Keratinocyte (primary cell): ENCODE results near the gene TMEM63B. TPM values are rescaled to one million over a fixed set of nuclear protein-coding genes. Genes with fewer than 3 reads are reported as not detected.

Experiments used
- DNase-seq: peaks from one replicate; pipeline ENCODE4 v3.0.0-alpha.2; 2011; ENCODE audit warnings: low read depth, missing footprints, low spot score
- FAIRE-seq: peaks from 2 replicates; lab custom pipeline; 2011; peaks lifted over from hg19 to GRCh38; lab: Jason Lieb, UNC
- H2AFZ ChIP-seq: 2 replicates; pipeline ENCODE4 v1.6.0; 2012; ENCODE audit warnings: low read length, control low read depth, inconsistent platforms; ENCODE audit not compliant: control insufficient read depth
- H3K27ac ChIP-seq: 2 replicates; pipeline ENCODE4 v1.5.1; 2011; ENCODE audit warnings: low read length; ENCODE audit not compliant: control insufficient read depth, insufficient read depth
- H3K27me3 ChIP-seq: 3 replicates; pipeline ENCODE4 v1.6.0; 2011; ENCODE audit warnings: low read length; ENCODE audit not compliant: control insufficient read depth, insufficient read depth; ENCODE audit errors: extremely low read depth
- H3K36me3 ChIP-seq, 2 experiments: 2 replicates in 1 of 2; 3 replicates in 1 of 2; pipeline ENCODE4 v1.5.1; 2011; ENCODE audit warnings: low read length in 2 of 2, mild to moderate bottlenecking in 1 of 2; ENCODE audit not compliant: control insufficient read depth in 2 of 2, insufficient read depth in 2 of 2; ENCODE audit errors: extremely low read depth in 1 of 2
- H3K4me1 ChIP-seq: 3 replicates; pipeline ENCODE4 v1.5.1; 2011; ENCODE audit warnings: low read length; ENCODE audit not compliant: control insufficient read depth, insufficient read depth; ENCODE audit errors: extremely low read depth
- H3K4me2 ChIP-seq: 3 replicates; pipeline ENCODE4 v1.6.0; 2011; ENCODE audit warnings: low read depth, low read length; ENCODE audit not compliant: control insufficient read depth, insufficient read depth; ENCODE audit errors: extremely low read depth
- H3K4me3 ChIP-seq, 3 experiments: fragments of 200-600 bp in 1 of 3; sonication (generic) in 1 of 3; 2 replicates in 2 of 3; 3 replicates in 1 of 3; pipeline ENCODE4 v1.5.1; 2011 to 2016; ENCODE audit warnings: low read length in 3 of 3, mild to moderate bottlenecking in 3 of 3, control low read depth in 2 of 3, inconsistent platforms in 1 of 3, low read depth in 1 of 3, mixed read lengths in 1 of 3, mixed run types in 1 of 3, moderate library complexity in 1 of 3; ENCODE audit not compliant: control insufficient read depth in 2 of 3, insufficient read depth in 2 of 3; ENCODE audit errors: extremely low read depth in 1 of 3
- H3K79me2 ChIP-seq: 2 replicates; pipeline ENCODE4 v1.6.0; 2012; ENCODE audit warnings: low read length; ENCODE audit not compliant: control insufficient read depth, insufficient read depth
- H3K9ac ChIP-seq: 3 replicates; pipeline ENCODE4 v1.6.0; 2011; ENCODE audit warnings: low read length; ENCODE audit not compliant: control insufficient read depth, insufficient read depth; ENCODE audit errors: extremely low read depth
- H3K9me1 ChIP-seq: 3 replicates; pipeline ENCODE4 v1.6.0; 2011; ENCODE audit warnings: low read length; ENCODE audit not compliant: control insufficient read depth, insufficient read depth; ENCODE audit errors: extremely low read depth
- H3K9me3 ChIP-seq: 2 replicates; pipeline ENCODE4 v1.5.1; 2012; ENCODE audit warnings: low read depth, low read length; ENCODE audit not compliant: control insufficient read depth
- H4K20me1 ChIP-seq: 3 replicates; pipeline ENCODE4 v1.6.0; 2011; ENCODE audit warnings: low read length; ENCODE audit not compliant: control insufficient read depth, insufficient read depth; ENCODE audit errors: extremely low read depth
- EZH2 ChIP-seq: IDR thresholded peaks from one replicate; pipeline ENCODE4 v1.6.1; 2012; ENCODE audit warnings: inconsistent platforms, mild to moderate bottlenecking, low read length, moderate library complexity
- dilution Hi-C: fragments of 300-500 bp; cut with MboI; formaldehyde crosslinking; loops from one replicate; pipeline ENCODE4 v1.7.0; 2020; ENCODE audit warnings: low sequenced_read_pairs; ENCODE audit not compliant: extremely low pct_ligation_motif_present
- polyA plus RNA-seq, 5 experiments: library from polyadenylated mRNA; depleted of rRNA in 3 of 5; stranded (reverse) in 3 of 5; stranded (forward) in 1 of 5; unstranded in 1 of 5; fragments of >200 nt; gene quantifications; 1 replicate in 1 of 5; 2 replicates in 3 of 5; 3 replicates in 1 of 5; pipeline versions ENCODE4 v1.2.1 to v1.2.3, GENCODE V29; 2011 to 2012; ENCODE audit warnings: missing spikeins in 2 of 5, low read depth in 1 of 5, low replicate concordance in 1 of 5
- TF ChIP-seq, protein P1 (sequence below), 3 experiments: IDR thresholded peaks in 1 of 3; conservative IDR thresholded peaks in 1 of 3; optimal IDR thresholded peaks in 1 of 3; 2 replicates in 2 of 3; 3 replicates in 1 of 3; pipeline versions ENCODE3 to v1.5.1; 2011; ENCODE audit warnings: low read length in 3 of 3, mild to moderate bottlenecking in 3 of 3, moderate library complexity in 2 of 3, control low read depth in 1 of 3, inconsistent platforms in 1 of 3; ENCODE audit not compliant: insufficient read depth in 2 of 3; ENCODE audit errors: extremely low read depth in 1 of 3

Gene TMEM63B
- polyA plus RNA-seq, 1 donor (not counting 4 experiments of a cell fraction or from before 2014, with no cell fraction given): 64.8 TPM

DNA sequence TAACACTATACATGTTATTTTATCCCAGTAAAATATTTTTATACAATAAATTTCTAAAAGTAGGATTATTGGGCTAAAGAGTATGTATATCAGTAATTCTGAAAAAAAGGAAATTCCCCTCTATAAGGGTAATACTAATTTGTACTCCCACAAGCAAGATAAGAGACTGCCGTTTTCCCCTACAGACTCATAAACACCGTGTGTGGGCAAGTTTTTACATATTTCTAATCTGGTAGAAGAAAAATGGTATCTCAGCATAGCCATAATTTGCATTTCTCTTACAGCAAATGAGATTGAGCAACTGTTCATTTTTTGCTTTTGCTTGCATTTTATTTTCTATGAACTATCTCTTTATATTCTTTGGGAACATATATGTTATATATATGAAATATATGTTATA lies 63.4 kb downstream of the TMEM63B start:
- FAIRE-seq: no peak
- H3K9me1 ChIP-seq: no peaks in the 10 kb centered on the region
- H3K9me3 ChIP-seq: no peaks in the 10 kb centered on the region
- H3K27ac ChIP-seq: no peak overlapping the region
- no peak for DNase-seq
- no peaks in the 10 kb centered on the region for H3K79me2 ChIP-seq
- no peaks in the 10 kb centered on the region for H3K4me1 ChIP-seq
- TF ChIP-seq, protein P1, sequence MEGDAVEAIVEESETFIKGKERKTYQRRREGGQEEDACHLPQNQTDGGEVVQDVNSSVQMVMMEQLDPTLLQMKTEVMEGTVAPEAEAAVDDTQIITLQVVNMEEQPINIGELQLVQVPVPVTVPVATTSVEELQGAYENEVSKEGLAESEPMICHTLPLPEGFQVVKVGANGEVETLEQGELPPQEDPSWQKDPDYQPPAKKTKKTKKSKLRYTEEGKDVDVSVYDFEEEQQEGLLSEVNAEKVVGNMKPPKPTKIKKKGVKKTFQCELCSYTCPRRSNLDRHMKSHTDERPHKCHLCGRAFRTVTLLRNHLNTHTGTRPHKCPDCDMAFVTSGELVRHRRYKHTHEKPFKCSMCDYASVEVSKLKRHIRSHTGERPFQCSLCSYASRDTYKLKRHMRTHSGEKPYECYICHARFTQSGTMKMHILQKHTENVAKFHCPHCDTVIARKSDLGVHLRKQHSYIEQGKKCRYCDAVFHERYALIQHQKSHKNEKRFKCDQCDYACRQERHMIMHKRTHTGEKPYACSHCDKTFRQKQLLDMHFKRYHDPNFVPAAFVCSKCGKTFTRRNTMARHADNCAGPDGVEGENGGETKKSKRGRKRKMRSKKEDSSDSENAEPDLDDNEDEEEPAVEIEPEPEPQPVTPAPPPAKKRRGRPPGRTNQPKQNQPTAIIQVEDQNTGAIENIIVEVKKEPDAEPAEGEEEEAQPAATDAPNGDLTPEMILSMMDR (optimal IDR thresholded peaks at IDR 0.05 in 1 of 3, IDR thresholded peaks at IDR 0.05 in 1 of 3, conservative IDR thresholded peaks at IDR 0.05 in 1 of 3; ENCODE audit: extremely low read depth in 1 of 3, insufficient read depth in 2 of 3, low read length in 3 of 3): no peak
- TF ChIP-seq EZH2: no peak
- H4K20me1 ChIP-seq: no peaks in the 10 kb centered on the region
- no peak overlapping the region for H3K4me2 ChIP-seq
- H3K36me3 ChIP-seq: no peaks in the 10 kb centered on the region
- H3K4me3 ChIP-seq: no peak overlapping the region
- H2AFZ ChIP-seq: no peak overlapping the region
- H3K9ac ChIP-seq: no peak overlapping the region
- H3K27me3 ChIP-seq: no peaks in the 10 kb centered on the region
- dilution Hi-C loops: no loop called here

- dilution Hi-C loops: no loop called here
- TF ChIP-seq, protein P1 (optimal IDR thresholded peaks at IDR 0.05 in 1 of 3, IDR thresholded peaks at IDR 0.05 in 1 of 3, conservative IDR thresholded peaks at IDR 0.05 in 1 of 3; ENCODE audit: extremely low read depth in 1 of 3, insufficient read depth in 2 of 3, low read length in 3 of 3): no peak
- no peak for TF ChIP-seq EZH2
- no peak overlapping the region for H2AFZ ChIP-seq
Measured at GRCh38 chr6:44192428-44193041, 65.2 kb downstream of the TMEM63B start.

More at GRCh38 chr6:44192428-44193041, 65.2 kb downstream of the TMEM63B start:
- Histone ChIP-seq H3K9me3 (no peaks in the 10 kb centered on the region), H3K27ac (no peak overlapping the region), H3K79me2 (no peaks in the 10 kb centered on the region), H3K36me3 (no peaks in the 10 kb centered on the region), H4K20me1 (no peaks in the 10 kb centered on the region), H3K4me3 (no peak overlapping the region), H3K27me3 (no peaks in the 10 kb centered on the region), H3K9me1 (no peaks in the 10 kb centered on the region), H3K4me1 (no peaks in the 10 kb centered on the region), H3K9ac (no peak overlapping the region), H3K4me2 (no peak overlapping the region)
- FAIRE-seq (no peak), DNase-seq (no peak)
